Measurements from ENCODE around the gene MRPL48.
"Not testable (repeated sequence)": the region's sequence is repeated elsewhere in the genome, so short reads cannot be mapped to it uniquely, and the experiment has no call there.

The MRPL48 gene

DNA sequence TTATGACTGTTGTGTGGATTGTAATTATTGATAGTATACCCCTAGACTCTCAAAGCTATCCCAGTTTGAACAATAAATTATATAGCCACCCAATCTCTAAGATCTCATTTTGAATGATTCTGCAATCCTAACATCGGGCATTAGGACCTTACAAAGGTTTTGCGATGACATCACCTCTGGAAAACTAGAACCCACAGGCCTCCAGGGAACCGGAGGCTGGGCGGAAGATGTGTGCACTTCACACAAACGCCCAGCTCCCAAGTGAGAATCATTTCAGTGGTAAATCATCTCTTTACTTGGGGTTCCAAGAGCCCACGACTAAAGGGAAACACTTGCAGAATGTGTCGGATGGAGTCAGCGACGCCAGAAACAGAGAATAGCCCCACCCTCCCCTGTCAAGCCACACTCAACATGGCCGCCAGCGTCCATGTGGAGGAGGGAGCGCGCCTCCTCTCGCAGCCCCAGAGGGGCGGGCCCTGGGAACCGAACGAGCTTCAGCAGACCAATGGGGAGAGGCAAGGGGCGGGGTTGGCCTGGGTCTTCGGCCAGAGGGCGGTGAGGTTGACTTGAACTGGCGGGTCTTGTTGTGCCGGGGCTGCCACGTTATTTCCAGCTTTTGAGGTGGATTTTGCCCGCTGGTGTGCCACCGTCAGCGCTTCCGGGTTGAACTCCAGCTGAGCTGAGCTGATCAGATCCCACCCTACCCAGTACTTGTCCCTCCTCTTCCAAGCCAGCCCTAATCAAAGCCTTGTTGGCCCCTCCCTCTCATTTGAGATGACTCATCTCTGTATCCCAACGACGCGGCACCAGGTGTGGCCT is 8.4 kb upstream of the MRPL48 start:
- peak; percentile 95 for DNase-seq (ENCODE audit: low read depth)

DNA sequence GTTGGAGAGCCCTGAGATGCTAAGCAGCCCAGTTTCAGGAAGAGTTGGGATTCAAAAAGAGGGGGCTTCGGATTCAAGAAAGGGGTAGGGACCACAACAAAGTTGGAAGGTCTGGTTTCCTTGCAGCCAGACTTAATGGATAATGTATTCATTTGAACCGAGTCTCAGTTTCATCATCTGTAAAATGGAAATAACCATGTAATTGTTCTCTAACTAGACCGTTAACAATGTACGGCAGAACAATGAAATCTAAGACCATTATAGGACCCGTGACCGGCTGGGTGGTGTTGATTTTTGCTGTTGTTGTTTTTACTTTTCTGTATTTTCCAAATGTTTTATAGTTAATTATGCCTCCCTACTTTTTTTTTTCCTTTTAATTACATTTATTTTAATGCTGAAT is 6.4 kb upstream of the MRPL48 start:
- no peak for DNase-seq (ENCODE audit: low read depth)

DNA sequence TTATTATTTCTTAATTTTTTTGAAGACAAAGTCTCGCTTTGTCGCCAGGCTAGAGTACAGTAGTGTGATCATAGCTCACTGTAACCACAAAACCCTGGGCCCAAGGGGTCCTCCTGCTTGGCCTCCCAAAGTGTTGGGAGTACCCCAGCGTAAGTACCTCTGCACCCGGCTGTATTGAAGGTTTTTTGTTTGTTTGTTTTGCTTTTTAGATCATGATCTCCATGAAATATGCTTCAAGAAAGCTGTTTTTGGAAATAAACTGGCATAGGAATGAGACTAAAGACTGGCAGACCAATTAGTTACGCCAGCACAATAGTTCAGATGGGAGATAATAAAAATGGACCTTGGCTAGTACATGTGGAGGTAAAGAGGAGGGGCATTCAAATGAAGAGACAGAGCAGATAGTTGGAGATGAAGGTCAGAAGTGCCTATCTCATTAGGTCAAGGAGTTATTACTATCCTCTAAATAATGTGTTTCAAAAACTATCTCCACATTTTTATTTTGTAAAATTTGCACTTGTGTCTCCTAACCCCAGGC is 4.1 kb upstream of the MRPL48 start:
- no peak for DNase-seq (ENCODE audit: low read depth)

DNA sequence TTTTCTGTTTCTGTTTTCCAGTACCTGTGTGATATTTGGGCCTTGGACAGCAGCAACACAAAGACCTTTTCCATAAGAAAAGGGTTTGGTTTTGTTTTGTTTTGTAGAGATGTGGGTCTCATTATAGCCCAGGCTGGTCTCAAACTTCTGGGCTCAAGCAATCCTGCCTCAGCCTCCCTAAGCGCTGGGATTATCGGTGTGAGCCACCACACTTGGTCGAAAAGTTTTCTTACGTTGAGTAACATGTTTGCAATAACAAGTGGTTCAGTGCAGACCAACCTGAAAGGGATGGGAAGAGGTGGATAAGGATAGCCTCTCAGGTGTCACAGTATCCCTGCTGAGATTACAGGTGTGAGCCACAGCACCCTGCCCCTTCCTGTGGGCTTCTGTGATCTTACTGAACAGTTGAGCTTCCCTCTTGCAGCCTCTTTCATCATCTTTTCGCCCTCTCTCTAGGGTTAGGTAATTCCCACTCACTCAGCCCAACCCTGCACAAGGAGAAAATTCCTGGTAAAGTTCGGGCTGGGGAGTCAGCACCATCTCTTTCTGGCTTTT is 3.5 kb upstream of the MRPL48 start:
- no peak for DNase-seq (ENCODE audit: low read depth)

DNA sequence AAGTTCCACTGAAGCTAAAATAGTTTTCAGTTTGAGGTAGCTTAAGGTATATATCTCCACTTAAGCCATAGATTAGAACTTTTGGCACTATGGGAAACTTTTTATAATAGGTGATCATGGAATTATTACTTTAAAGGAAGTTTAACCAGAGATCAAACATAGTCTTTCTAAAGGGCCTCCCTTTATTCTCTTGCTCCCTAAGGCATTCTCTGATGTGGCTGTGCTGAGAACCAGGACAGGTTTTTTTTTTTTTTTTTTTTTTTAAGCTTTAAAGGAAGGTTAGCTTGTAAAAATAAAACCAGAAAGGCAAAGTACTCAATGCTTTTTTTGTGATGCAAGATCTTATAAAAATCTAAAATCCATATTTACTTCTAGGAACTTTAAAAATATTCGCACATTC is 2.9 kb upstream of the MRPL48 start:
- no peak for DNase-seq (ENCODE audit: low read depth)

DNA sequence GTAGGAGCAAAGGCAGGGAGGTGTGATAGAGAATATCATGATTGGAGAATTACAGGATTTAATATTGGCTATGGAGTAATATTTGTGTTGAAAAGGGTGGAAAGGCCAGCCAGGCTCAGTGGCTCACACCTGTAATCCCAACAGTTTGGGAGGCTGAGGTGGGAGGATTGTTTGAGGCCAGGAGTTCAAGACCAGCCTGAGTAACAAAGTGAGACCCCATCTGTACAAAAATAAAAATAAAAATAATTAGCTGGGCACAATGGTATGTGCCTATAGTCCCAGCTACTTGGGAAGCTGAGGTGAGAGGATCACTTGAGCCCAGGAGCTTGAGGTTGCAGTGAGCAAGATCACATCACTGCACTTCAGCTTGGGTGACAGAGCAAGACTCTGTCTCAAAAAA is 2.2 kb upstream of the MRPL48 start:
- not testable (repeated sequence) for DNase-seq (ENCODE audit: low read depth)

DNA sequence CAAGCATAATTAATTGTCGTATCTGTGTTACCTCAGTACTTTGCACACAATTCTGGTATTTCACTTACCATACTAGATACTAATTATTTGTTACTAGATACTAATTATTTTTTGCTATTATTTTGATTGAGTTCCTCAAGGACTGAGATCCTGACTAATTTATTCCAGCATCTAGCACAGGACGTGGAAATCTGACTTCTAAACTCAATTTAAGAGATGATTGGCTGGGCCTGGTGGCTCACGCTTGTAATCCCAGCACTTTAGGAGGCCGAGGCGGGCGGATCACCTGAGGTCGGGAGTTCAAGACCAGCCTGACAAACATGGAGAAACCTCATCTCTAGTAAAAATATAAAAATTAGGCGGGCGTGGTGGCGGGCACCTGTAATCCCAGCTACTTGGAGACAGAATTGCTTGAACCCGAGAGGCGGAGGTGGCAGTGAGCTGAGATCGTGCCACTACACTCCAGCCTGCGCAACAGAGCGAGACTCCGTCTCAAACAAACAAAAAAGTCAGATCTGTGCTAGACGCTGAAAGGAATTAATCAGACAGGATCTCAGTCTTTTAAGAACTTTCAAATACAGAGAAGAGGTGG is 527 bp upstream of the MRPL48 start:
- DNase-seq (ENCODE audit: low read depth): no peak

DNA sequence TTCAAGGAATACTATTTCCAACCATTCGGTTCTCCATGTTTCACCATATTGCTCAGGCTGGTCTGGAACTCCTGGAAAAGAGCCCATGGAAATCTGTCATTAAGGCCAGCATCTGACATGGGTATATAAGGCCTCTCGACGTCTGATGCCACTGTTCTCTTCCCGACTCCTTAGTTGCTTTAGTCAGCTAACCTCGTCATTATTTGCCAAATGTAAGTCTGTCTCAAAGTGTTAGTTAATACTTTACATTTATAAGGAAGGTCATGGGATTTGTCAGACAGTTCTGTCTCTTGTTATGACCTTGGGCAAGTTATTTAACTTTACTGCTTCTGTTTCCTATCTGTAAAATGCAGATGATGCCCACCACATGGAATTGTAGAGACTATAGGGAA is 1.6 kb downstream of the MRPL48 start:
- DNase-seq (ENCODE audit: low read depth): no peak

DNA sequence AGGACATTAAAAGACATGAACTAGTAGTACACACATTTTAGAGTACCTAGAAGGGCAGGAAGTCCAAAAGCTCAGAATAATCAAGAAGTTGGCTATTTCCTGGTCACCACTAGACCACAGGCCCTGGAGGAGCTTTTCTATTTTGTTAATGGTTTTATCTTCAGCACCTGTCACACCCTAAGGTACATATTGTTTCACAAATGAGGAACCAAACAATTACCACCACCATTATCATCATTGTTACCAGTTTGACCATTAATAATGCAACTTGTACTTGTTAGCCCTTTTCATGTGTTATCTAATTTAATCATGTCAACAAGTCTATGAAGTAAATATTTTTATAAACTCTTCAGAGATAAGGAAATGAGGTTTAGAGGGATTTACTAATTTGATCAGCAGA is 4.9 kb downstream of the MRPL48 start:
- no peak for DNase-seq (ENCODE audit: low read depth)

DNA sequence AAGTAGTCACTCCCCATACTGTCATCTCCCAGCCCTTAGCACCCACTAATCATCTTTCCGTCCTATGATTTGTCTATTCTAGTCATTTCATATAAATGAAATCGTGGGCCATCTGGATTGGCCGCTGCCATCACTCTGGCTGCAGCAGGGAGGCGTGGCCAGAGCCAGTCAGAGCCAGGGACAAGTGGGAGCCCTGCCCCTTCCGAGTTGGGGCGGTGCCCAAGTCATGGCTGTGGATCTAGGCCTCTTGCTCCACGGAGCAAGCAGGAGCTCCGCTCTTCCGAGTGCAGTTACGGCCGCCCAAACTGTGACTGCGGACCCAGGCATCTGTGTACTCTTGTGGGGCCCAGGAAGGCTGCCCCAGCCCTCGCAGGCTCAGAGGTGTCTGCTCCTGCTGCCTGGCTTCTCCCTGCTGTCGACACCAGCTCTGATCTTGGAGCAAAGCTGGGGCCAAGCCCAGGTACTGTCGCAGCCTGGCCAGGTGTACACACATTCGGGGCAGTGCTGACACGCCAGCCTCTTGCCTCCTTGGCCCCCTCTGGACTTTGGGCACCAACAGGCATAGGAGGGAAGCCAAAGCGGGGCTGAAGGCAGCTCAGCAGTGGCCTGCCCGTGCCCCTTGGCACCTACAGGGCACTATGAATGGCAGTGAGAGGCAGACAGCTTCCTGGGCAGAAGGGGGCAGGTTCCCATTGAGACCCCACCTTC is 8.4 kb downstream of the MRPL48 start:
- DNase-seq (ENCODE audit: low read depth): no peak

DNA sequence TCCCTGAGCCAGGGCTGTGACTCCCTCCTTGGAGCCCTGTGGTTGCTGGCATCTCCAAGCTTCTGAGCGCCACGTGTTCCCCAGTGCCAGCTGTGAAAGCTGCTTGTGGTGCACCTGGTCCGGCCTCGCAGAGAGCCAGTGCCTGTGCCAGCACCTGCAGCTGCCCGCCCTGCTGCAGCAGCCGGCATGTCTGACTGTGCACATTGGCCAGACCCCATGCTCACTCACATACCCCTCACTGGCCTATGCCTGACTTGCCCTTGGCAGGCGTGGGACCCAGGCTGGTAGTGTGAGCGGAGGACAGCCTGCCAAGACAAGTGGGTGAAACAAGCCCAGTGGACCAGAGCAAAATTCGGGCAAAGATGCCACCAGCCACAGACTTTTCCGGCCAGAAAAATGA is 9.8 kb downstream of the MRPL48 start:
- no peak for DNase-seq (ENCODE audit: low read depth)

DNA sequence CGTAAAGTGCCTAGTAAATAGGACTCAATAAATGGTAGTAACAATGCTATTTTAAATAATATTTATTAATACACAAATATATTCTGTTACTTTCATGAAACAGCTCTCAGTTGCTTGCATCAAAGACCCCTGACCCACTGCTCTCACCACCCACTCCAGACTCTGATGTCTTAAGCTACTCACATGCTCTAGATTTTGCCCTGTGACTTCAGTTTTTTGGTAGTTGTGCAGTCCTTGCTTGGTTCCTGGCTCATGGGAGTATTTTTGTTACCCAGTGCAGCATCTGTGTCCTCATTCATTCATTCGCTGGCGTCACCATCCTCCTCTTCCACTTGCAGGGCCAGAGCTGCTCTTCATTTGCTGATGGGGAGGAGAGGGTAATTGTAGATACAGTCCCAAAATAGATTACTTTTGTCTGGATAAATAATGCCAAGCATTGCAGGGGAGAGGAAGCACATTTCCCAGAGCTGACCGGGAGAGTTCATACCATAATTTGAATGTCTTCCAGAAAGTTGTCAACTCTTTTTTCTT is 12.7 kb downstream of the MRPL48 start:
- no peak for DNase-seq (ENCODE audit: low read depth)

DNA sequence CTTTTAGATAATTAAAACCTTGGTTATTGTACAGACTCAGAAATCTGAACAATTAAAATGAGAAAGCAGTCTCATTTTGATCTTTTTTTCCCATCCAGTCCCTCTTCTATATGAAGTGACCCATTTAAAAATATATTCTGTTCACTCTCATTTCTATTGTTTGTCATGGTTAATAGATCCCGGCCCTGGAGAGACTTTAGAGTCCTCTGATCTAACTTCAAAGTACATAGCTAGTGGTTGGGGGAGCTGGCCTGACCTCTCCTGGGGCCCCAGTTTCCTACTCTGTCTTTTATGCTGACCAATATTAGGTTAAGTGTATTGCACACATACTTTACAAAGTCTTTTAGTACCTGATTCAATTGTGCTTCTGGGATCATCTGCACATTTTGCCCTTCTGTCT is 13.5 kb downstream of the MRPL48 start:
- no peak for DNase-seq (ENCODE audit: low read depth)

DNA sequence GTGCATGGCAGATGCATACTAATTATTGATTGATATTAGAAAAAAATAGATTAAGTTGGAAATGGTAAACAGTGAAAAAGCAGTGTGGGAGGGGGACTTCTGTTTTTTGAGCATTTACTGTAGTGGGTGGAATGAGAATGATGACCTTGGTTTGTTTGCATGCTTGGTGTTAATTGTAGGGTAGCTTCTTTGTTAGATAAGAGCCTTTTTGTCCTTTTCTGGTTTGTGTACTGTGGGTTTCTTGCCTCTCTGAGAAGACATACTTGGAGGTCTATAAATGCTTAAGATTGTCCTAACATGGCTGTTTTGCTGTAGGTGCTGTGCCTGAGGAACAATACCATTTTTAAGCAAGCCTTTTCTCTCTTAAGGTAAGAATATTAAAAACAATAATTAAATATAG is 17.0 kb downstream of the MRPL48 start:
- DNase-seq (ENCODE audit: low read depth): no peak

DNA sequence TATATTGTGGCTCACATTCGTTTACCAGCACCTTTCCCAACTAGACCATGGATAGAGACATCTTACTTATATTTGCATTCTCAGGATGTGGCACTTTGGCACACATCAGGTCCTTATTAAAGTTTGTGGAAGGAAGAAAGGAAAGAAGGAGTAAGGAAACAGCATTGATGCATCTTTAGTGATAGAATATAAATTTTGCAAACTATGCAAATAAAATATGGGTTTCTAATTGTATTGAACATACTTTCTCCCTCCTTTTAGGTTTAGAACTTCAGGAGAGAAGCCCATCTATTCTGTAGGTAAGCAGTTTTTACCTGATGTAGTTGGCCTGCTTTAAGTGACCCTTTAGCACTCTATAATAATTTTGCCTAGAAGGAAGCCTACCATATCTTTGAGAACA is 20.4 kb downstream of the MRPL48 start:
- no peak for DNase-seq (ENCODE audit: low read depth)

DNA sequence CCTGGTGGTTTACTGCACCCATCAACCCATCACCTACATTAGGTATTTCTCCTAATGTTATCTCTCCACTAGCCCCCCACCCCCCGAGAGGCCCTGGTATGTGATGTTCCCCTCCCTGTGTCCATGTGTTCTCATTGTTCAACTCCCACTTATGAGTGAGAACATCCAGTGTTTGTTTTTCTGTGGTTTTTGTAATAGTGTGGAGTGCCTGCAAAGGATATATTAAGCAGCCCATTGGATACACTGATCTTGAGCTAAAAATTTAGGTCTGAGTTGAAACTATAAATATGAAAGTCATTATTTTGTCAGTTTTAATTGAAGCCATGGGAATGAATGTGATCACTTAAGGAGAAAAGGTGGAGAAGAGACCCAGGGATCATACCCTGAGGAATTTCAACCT is 23.0 kb downstream of the MRPL48 start:
- no peak for DNase-seq (ENCODE audit: low read depth)

DNA sequence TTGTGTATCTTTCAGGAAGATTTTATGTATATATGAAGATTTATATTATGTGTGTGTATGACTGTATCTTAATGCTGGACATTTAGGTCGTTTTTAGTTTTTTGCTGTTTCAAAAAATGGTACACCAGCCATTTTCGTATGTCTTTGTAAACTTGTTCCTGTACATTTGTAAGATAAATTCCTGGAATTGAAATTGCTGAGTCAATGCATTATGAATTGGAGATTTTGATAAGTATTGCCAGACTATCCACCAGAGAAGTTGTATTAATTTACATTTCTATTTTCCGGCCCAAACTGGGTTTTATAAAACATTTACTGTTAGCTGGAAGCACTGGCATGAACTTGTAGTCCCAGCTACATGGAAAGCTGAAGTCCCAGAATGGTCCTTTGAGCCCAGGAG is 24.6 kb downstream of the MRPL48 start:
- no peak for DNase-seq (ENCODE audit: low read depth)

DNA sequence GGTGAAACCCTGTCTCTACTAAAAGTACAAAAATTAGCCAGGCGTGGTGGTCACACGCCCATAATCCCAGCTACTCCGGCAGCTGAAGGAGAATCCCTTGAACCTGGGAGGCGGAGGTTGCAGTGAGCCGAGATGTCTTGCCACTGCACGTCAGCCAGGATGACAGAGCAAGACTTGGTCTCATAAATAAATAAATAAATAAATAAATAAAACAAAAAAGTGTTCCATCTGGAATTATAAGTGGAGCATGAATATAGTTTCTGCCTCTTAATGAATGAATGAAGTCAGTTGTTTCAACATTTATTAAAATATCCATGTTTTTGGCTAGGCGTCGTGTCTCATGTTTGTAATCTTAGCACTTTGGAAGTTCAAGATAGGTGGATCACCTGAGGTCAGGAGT is 27.1 kb downstream of the MRPL48 start:
- DNase-seq (ENCODE audit: low read depth): no peak

DNA sequence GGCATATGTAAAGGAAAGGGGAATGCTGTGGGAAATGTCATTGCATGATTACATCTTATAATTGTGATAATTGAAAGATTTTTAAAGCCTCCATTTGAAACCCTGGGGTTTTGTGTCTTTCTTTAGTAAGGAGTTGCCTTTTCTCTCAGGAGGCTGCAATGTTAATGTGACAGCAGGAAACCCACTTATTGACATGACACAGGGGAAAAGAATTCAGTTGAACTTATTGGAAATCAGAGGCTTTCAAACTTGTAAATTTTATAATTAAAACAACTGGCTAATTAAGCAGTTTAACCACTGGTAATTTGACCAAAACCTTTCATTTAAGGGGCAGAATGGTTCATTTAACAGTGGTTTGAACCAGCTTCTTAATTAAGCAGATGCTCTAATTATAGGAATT is 31.2 kb downstream of the MRPL48 start:
- no peak for DNase-seq (ENCODE audit: low read depth)

DNA sequence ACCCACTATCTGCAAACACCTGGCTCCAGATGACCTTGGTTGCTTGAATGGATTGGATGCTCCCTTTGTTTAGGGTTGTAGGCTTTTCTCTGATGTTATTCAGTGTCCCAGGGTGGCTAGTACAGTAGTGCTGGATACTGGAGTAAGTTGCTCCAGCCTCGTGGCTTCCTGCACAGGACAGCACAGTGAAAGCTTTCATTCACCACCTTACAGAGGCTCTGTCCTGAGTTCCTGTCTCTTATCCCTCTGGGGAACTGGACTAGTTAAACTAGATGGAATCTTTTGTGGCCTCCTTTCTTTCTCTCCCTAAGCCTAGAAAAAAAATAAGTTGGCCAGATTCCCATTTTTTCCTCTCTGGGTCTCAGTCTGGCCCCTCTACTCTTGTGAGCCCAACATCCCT is 42.6 kb downstream of the MRPL48 start:
- no peak for DNase-seq (ENCODE audit: low read depth)

DNA sequence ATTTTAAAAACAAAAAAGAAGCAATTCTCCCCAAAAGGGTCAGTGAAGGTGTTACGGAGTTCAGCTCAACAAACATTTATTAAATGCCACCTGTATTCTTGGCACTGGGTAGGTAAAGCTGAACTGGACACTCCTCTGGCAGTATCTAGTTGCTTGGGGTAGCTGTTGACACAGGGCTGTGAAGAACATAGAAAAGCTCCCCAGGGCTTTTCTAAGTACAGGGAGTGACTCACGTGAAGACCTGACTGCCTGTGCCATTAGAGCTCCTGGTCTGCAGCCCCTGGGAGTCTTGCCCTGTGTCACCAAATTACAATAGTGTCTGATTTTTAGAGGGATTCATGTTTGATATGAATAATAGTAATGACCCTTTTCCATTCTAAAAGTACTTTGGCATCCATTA is 45.4 kb downstream of the MRPL48 start:
- no peak for DNase-seq (ENCODE audit: low read depth)

DNA sequence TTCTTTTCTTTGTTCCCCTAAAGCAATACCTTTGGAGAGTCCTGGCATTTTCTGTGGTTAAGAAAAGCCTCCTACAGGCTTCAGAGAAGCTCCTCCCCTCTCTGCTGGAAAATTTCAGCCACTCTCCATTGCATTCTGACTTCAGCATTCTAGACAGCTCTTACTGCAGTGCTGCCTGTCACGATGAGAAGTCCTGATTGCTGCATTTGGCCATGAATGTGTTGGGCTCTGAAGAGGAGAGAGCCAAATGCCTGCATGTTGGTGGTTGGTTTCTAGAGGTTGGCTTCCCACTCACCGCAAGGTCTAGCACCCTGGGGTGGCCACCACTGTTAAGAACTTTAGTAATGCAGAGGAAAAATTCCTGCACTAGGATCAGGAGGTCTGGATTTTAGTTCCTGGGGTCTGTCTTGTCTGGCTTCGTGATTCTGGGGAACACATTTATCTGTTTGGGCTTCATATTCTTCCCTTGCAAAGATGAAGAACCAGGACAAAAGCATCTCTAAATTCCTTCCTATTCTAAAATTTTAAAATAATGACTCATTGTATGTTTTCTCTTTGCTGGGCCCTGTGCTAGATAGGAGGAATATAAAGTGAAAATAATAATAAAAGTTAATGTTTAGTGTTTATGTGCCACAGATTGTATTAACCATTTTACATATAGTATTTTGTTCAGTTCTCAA is 50.9 kb downstream of the MRPL48 start:
- no peak for DNase-seq (ENCODE audit: low read depth)
